ENCODE results near the gene ARL15.

Gene ARL15

DNA sequence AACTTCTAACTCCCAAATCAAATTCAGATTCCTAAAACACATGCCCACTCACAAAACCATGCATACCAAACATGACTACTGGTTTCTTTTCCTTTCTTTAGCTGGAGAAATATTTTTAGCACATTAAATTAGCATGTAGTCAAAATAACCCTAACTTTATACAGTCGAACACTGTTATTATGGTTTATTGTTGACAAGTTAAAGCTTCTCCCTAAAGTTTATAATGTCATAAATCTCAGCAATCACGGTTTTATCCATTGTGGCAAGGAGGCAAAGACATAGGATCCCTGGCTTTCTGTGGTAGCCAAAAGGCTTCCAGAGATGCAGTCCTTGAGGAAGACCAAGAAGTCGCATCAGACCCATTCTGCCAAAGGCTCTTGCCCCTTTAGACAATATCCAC, 27.5 kb downstream of the ARL15 start:
- no peak for DNase-seq

DNA sequence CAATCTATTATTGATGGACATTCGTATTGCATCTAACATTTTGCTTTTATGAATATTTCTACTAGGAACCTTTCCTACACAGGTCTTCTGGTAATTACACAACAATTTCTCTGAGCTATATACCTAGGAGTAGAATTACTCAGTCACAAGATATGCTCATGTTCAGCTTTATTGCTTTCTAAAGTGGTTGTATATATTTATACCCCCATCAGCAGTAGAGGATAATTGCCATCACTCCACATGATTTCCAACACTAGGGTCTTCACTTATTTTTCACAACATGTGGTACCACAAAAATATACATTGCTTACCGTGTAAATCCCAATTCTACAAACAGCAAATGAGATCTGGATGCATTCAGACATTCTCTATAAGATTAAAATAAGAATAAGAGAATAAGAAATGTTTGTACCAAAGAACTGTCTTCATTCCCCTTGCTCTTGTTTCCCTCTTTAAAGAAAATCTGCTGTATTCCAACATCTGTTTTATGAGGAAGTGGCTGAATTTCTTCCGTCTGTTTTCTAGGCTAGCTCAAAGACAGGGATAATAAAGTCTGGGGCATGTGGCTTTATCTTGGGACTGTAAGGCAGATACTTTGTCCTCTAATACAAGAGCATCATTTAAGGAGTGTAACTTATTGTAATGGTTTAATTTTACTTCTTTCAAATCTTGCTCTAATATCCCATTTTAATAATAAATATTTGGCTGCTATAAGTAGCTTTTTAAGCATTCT, 28.2 kb downstream of the ARL15 start:
- DNase-seq: no peak

DNA sequence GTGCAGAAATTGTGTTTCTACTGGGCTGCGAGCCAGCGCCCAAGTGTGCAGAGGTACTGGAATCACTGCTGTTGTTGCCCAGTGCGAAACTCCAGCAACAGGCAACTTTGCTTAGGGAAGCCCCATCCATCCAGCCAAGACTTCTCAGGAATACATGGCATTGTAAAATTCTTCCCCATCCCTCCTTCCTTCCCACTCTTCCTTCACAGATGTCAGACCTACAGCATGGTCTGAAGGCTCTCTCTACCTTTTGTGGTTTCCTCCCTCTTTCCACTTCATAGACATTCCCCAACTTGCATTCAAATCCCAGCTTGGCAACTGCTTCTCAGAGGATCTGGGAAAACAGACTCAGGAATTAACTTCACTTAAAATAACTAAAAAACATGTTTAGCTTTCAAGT, 30.4 kb downstream of the ARL15 start:
- DNase-seq: no peak

DNA sequence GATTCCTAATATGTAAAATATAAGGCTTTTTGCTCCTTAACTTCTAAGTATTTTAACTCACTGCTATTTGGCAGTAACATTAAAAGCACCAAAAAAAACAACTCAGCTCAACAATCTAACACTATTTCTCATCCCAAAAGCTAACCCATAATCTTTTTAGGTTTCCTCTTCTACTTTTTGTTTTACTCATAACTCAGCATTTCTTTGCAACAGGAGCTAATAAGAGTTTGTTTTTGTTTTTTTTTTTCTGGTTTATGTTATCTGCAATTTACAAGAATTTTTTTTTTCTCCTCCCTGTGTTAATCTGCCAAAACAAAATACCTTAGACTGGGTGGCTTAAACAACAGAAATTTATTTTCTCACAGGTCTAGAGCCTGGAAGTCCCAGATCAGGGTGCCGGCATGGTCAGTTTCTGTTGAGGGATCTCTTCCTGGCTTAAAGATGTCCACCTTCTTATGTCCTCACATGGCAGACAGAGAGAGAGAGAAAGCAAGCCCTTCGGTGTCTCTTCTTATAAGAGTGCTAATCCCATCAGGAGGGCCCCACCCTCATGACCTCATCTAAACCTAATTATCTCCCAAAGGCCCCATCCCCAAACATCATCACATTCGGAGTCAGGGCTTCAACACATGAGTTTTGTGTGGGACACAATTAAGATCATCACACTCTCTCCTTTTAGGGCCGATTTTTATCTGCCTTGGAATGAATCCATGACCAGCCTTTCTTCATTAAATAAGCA, 31.2 kb downstream of the ARL15 start:
- no peak for DNase-seq

DNA sequence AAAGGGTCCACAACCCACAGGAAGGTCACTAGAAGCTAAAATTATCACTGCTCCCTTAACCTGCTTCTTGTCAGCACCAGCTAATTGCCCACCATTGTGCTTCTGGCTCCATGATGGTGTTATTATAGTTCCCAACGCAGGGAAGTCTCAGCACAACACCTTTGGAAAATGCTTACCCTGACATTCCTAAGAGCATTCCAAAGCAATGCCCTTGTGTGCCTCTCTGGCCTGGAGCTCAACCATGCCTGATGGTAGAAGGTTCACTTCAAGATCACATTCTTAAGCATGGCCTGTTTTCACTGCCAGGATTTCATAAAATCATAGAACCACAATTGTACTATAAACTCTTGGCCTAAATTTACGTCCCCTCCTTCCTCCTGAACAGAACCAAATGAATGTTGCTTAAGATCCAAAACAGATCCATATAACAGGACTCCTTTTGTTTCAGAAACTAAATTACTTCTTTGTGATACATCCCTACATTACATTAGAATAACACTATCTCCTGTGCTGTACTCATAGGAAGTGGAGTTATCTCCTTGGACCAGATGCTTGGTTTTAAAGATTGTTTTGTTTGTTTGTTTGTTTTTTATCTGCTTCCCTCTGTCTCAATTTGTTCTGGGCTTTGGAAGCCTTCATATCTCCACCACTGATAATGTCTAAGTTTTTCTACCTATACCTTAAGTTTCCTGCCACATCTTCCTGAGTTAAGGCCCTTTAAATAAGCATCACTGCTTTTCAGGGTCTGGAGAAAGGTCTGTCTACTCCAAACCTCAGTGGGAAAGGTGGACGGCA, 32.1 kb downstream of the ARL15 start:
- DNase-seq: no peak

DNA sequence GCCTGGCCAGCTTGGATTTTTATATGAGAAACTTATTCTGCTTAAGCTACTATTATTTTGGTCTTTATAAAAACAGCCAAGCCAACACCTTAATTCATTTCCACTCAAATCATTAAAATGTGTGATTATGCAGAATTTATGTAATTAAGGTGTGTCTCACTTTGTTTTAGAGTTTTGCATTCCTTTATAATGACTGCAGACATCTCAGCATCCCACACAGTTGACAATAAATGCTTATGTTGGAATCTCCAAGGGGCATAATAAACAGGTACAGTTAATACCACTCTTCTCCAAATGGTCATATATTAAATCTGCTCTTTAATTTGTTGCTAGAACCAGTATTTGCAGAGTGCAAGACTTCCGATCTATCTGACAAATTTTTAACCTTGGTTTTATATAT, 34.3 kb downstream of the ARL15 start:
- DNase-seq: no peak

DNA sequence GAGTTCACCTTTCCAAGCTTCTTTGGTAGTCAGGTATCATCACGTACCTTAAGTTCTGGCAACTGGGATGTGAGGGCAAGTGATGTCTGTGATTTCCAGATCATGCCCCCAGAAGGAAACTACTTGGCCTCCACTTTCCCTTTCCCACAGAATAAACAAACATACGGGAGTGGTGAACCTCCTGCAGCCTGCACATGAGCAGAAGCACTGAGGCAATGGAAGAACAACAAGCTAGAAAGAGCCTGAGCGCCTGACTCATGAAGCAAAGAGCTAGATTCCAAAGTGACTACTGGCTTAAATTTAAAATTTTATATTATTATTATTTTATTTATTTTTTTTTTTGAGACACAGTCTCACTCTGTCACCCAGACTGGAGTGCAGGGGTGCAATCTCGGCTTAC, 35.0 kb downstream of the ARL15 start:
- no peak for DNase-seq

DNA sequence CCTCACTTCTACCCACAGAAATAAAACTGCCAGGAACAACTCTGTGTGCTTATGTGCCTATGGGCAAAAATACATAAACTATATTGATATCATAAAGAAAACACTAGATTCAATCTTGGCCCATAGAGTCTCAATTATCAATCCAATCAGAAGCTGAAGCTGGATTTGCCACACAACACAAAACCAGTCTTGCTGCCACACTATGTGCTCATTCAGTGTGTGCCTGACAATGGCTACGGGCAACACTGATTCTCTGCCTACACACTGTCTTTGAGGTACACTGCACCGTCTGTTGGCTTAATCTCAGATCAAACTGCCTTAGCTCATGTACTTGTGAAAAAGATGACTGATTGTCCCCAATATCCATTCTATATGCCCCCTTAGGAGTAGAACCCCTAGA, 35.4 kb downstream of the ARL15 start:
- no peak for DNase-seq

DNA sequence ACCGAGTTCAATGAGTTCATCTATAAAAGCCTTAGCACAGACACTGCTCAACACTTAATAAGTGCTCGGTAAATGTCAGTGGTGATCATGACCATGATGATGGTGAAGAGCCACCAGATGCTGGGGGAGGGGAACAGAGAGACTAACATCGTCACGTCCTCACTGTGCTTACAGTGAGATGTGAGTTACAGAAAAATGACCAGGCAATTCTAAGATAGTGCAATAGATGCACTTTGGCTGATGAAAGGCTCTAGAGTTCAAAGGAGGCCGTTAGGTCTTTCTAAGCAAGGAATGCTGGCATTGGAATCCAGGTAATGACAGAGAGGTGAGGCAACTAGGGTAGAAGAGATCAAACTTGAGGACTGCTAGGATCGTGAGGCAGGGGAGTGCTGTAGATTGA, 36.7 kb downstream of the ARL15 start:
- DNase-seq: no peak

DNA sequence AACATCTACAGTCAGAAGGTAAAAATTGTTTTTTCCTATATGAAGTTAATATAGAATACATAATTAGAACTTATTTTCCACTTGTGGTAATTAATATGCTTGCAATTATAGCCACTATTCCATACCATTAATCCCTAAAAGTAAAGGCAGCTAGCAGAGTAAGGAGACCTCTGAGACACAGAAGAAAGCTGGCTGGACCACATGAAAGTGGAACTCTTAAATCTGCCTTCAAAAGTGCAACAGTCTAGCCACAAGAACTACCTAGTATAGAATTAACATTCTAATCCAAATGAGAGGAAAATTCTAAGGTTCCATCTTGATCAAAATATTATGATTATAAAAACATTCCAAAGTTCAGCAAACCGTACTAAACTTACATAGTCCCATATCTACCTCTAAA, 37.6 kb downstream of the ARL15 start:
- no peak for DNase-seq

DNA sequence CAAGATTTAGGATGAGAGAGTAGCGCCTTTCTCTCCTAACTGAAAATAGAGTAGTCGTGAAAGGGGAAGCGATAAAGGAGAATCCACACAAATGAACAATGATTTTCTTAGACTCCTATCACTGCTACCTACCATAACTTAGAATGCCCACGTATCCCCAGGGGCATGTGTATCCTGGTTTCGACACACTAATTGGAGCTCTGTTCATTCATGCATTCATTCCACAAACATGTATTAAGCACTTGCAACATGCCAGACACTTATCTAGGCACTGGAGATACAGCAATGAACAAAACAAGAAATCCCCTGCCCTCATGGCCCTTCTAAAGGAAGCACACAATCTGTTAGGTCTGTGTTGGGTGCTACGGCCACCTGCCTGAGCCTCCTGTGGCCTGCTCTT, 40.0 kb downstream of the ARL15 start:
- no peak for DNase-seq

DNA sequence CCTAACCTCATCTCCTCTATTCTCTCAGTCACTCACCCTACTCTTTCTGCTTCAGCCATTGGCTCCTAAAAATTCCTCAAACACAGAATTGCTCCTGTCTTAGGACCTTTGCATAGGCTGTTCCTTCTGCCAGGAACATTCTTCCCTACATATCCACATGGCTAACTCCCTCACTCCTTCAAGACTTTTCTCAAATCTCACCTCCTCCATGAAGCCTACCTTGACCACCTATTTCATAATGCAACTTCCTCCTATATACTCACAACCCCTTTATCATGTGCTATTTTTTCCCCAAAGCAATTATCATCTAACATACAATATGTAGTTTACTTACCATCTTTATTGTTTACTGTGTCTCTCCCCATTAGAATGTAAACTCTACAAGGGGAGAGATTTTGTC, 45.8 kb downstream of the ARL15 start:
- DNase-seq: no peak

DNA sequence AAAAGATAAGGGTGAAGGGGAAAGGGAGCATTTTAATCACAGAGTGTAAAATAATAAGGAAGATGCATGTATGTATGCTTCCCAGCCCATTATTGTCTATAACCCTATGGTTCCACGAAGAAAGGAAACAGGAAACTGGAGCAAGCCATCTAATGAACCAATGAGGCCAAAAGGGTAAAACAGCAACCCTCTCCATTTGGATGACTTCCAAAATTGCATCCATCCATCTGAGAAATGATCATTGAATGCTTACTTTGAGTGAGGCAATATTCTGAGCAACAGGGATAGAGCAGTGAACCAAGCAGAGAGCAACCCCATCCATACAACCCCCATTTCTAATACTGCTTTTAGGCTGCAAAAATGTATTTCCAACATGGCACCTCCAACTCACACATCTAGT, 46.9 kb downstream of the ARL15 start:
- DNase-seq: no peak

DNA sequence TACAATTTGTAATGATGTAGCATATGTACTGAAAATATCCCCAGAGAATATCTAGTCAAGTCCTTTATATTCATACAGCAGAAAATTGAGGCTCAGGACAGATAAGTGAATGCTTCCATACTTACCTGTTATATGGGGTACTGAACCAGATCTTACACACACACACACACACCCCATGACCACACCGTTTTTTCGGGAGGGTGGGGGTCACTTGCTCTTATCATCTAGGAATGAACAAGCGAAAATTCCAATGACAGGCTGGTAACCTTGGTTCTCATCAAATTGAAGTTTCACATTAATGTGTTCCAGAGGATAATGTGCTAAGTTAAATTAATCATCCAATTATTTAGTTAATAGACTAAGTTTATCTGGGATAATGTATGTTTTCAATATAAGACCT, 48.8 kb downstream of the ARL15 start:
- no peak for DNase-seq

DNA sequence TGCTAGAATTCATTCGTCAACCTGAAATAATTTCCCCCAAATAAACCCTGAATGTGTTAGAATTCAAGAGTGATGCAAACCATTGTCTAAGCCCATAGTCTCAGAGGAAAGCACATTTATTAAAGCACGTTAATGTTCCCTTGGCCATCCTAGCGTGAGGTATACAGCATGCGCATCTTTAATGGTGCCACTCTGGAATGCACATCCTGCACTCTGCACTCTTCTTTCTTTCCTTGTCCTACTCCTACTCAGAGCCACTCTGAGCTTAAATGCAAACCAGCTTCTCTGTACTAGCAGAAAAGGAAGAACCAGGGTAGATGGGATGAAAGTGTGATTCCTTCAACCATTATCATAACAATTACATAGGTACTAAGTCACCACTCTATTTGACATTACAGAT, 50.4 kb downstream of the ARL15 start:
- DNase-seq: no peak

DNA sequence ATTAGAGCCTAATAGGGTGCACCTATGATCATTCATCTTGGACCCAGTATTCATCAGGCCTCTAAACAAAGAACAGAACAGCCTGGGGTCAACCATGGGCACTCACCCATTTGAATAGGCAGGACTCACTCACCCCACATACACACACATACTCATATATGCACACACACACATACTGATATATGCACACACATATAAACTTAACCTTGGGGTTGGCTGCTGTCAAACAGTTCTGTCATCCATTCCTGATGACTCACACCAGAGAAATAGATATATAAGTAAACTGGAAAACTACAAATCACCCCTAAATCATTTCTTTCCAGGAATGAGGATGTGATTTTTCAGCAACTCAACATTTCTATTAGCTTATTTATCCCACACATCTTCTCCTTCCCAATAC, 51.3 kb downstream of the ARL15 start:
- no peak for DNase-seq

DNA sequence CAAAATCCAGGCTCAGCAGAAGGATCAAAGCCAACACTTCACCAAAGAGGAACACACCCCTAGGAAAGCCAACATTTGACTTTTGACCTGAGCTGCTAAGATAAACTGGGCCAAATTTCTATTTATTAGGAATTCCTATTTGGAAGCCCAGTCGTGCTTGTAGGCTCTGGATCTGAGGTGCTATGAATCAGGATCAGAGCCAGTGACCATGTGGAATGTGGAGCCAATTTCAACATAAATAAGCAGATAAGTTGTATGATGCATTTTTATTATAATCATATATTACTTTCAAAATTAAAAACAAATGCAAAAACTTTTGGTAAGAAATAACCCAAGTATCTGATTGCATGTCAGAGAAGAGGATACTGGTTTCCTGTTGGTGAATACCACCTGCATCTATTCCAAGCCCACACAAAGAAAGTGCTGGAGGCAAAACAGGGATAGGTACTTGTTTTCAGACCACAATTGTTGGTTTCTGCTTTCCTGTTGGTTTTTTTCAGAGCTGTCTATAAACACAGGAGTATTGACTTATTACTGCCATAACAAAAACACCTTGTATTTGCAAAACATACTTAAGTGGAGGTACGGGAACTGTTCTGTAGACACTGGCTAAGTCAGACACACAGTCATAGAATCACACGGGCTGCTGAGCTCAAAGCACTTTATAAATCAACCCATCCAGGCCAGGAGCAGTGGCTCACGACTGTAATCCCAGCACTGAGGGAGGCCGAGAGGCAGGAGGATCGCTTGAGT, 52.8 kb downstream of the ARL15 start:
- DNase-seq: no peak

DNA sequence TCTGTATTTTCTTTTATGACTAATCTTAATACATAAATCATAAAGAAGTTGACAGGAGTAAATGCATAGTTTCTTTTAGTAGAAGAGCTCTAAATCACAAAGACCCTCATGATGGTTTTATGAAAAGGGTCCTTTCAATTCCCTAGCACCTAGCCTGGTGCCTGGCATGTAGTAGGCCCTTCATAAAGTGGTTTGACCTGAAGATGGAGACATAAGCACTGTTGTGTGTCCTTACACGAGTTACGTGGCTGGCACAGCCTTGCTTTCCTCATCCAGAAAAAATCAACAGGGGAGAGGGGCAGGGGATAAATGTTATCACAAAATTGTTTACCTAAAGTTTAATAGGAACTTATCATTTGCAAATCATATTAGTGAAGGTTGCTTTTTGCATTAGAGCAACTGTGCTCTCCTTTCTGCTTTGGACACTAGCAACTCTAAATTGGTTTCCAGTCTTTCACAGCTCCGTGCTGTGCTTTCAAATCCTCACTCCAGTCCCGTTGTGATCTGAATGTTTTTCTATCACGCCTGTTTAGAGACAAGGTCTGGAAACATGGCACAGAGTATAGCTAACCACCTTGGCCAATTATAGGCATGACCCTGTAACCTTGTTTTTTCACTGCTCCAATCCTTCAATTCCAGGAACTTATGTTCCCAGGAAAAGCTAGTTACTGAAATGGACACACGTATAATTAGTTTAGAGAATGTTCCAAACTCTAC, 55.7 kb downstream of the ARL15 start:
- no peak for DNase-seq

DNA sequence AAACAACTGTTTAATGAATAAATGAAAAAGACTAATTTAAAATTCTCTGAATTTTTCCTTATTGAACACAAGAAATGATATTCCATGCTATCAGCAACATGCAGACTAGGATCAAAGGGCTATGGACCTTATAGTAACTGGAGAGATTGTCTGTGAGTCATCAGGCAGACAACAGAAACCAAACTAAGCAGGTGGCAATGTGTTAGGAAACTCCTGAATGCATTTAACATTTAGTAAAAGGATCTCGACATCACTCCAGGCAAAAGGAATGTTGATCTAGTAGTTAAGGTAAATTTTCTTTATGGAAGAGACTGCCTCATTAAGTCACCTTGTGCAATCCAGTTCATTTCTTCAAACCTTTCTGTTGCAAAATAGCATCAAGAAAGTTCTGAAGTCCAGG, 58.4 kb downstream of the ARL15 start:
- no peak for DNase-seq

DNA sequence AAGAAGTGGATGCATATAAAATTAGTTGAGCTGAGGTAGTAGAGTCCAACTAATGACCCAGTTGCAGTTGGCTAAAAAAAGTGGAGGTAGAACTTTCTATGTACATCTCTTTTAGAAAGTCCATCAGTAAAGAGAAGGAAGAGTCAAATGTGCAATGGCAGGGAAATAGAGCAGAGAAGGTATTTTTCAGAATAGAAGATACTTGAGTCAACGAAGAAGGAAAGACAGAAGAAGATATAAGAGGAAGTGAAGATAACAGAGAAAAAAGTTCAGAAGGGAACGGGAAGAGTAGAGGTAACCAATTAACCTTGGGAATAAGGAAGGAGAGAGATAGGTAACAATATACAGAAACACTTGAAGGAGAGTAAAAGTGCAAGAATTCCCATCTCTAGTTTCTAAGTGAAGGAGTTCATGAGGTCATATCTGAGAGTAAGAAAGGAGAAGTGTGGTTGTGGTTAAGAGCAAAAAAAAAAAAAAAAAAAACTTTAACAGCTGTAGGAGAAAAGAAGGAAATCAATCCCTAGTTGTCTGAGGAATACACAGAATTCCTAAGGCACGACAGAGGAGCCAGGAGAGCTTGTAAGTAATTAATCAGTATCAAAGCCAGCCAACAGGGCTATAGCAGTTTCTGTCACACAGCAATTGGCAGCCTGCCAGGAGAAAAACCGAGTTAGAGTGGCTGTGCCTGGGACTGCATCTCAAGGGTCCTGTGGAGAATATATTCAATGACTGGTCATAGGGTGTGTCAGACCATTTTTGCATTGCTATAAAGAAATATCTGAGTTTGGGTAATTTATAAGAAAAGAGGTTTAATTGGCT, 61.0 kb downstream of the ARL15 start:
- no peak for DNase-seq

DNA sequence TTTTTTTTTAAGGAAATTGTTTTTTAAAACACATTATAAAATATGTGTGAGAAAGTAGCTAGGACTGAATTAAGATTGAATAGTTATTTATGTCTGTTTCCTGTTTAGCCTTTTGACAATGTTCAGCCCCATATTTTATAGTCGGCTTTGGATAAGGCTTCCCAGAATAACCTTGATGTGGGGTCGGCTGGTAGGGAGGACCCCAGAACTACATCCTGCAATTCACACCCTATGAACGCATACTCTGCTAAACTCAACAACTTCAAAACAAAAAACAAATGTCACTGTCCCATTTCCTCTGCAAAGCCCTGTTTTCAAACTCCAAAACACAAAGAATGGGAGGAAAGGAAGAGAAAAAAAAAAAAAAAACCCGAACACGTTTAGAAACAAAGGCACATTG, 63.1 kb downstream of the ARL15 start:
- no peak for DNase-seq
